ENCODE measurements around the gene KRTAP2-2. TPM values are rescaled to one million over a fixed set of nuclear protein-coding genes. Genes with fewer than 3 reads are reported as not detected.
"Not testable (repeated sequence)": the region's sequence is repeated elsewhere in the genome, so short reads cannot be mapped to it uniquely, and the experiment has no call there.

The KRTAP2-2 gene
- total RNA-seq (not detected in 2 replicates), polyA plus RNA-seq (not detected in 2 replicates), polyA minus RNA-seq (ENCODE audit: low replicate concordance) (not detected in 2 replicates)
- 0.18 TPM in 1 of 2 replicates, not detected in the other for polyA plus RNA-seq (2012)

GRCh38 chr17:41055130-41055529 lies at the start of gene KRTAP2-2:
Gene KRTAP2-2 (minus strand): TSS chr17:41055230. CDS start chr17:41055211, 19 bp downstream.
- H3K4me3 ChIP-seq (replicated peaks in 1 of 4; ENCODE audit: control extremely low read depth in 1 of 4, insufficient read depth in 1 of 4, low read depth in 3 of 4, low read length in 4 of 4); DNase-seq (ENCODE audit: low read depth in 2 of 2); H3K27me3 ChIP-seq (ENCODE audit: control insufficient read depth, insufficient read depth, low read length); H3K4me2 ChIP-seq (ENCODE audit: extremely low read depth, insufficient read depth, low read length); H3K79me2 ChIP-seq (ENCODE audit: control insufficient read depth, insufficient read depth, low read length); H4K20me1 ChIP-seq (ENCODE audit: control insufficient read depth, extremely low read depth, insufficient read depth, low read length); H3K27ac ChIP-seq (ENCODE audit: insufficient read depth, low read length); H2AFZ ChIP-seq (ENCODE audit: low read length); H3K9ac ChIP-seq (ENCODE audit: insufficient read depth, low read length); H3K36me3 ChIP-seq (ENCODE audit: control insufficient read depth, insufficient read depth, low read length); H3K9me3 ChIP-seq (ENCODE audit: control insufficient read depth, insufficient read depth, low read depth, low read length): not testable (repeated sequence)
- H3K4me1 ChIP-seq (ENCODE audit: control insufficient read depth, extremely low read depth, insufficient read depth, low read length): peaks cover 15% of the 10 kb centered on the region

GRCh38 chr17:41104386-41105038 lies 49.5 kb upstream of the KRTAP2-2 start:
- not testable (repeated sequence) for H3K36me3 ChIP-seq (ENCODE audit: control insufficient read depth, insufficient read depth, low read length); H3K4me2 ChIP-seq (ENCODE audit: extremely low read depth, insufficient read depth, low read length); H3K4me1 ChIP-seq (ENCODE audit: control insufficient read depth, extremely low read depth, insufficient read depth, low read length); H3K27me3 ChIP-seq (ENCODE audit: control insufficient read depth, insufficient read depth, low read length); H3K9ac ChIP-seq (ENCODE audit: insufficient read depth, low read length); H3K79me2 ChIP-seq (ENCODE audit: control insufficient read depth, insufficient read depth, low read length); H3K27ac ChIP-seq (ENCODE audit: insufficient read depth, low read length); H4K20me1 ChIP-seq (ENCODE audit: control insufficient read depth, extremely low read depth, insufficient read depth, low read length); H3K4me3 ChIP-seq (replicated peaks in 1 of 4; ENCODE audit: control extremely low read depth in 1 of 4, insufficient read depth in 1 of 4, low read depth in 3 of 4, low read length in 4 of 4); H2AFZ ChIP-seq (ENCODE audit: low read length); H3K9me3 ChIP-seq (ENCODE audit: control insufficient read depth, insufficient read depth, low read depth, low read length)
- peak in 1 of 2 donors; percentile 63 for DNase-seq (ENCODE audit: low read depth in 2 of 2)

GRCh38 chr17:41103896-41104295 lies 48.9 kb upstream of the KRTAP2-2 start:
- DNase-seq (ENCODE audit: low read depth in 2 of 2): peak in 1 of 2 donors; percentile 21

More at GRCh38 chr17:41103896-41104295, 48.9 kb upstream of the KRTAP2-2 start:
- Histone ChIP-seq H3K4me1 (ENCODE audit: control insufficient read depth, extremely low read depth, insufficient read depth, low read length) (peaks cover 3% of the 10 kb centered on the region), H3K27ac (ENCODE audit: insufficient read depth, low read length) (no peak overlapping the region), H3K9ac (ENCODE audit: insufficient read depth, low read length) (no peak overlapping the region), H3K4me3 (replicated peaks in 1 of 4; ENCODE audit: control extremely low read depth in 1 of 4, insufficient read depth in 1 of 4, low read depth in 3 of 4, low read length in 4 of 4) (no peak overlapping the region), H2AFZ (ENCODE audit: low read length) (no peak overlapping the region), H3K36me3 (ENCODE audit: control insufficient read depth, insufficient read depth, low read length) (no peaks in the 10 kb centered on the region), H3K79me2 (ENCODE audit: control insufficient read depth, insufficient read depth, low read length) (no peaks in the 10 kb centered on the region), H3K27me3 (ENCODE audit: control insufficient read depth, insufficient read depth, low read length) (no peaks in the 10 kb centered on the region), H3K4me2 (ENCODE audit: extremely low read depth, insufficient read depth, low read length) (no peak overlapping the region), H3K9me3 (ENCODE audit: control insufficient read depth, insufficient read depth, low read depth, low read length) (no peaks in the 10 kb centered on the region), H4K20me1 (ENCODE audit: control insufficient read depth, extremely low read depth, insufficient read depth, low read length) (no peaks in the 10 kb centered on the region)
- TF ChIP-seq, protein P1, sequence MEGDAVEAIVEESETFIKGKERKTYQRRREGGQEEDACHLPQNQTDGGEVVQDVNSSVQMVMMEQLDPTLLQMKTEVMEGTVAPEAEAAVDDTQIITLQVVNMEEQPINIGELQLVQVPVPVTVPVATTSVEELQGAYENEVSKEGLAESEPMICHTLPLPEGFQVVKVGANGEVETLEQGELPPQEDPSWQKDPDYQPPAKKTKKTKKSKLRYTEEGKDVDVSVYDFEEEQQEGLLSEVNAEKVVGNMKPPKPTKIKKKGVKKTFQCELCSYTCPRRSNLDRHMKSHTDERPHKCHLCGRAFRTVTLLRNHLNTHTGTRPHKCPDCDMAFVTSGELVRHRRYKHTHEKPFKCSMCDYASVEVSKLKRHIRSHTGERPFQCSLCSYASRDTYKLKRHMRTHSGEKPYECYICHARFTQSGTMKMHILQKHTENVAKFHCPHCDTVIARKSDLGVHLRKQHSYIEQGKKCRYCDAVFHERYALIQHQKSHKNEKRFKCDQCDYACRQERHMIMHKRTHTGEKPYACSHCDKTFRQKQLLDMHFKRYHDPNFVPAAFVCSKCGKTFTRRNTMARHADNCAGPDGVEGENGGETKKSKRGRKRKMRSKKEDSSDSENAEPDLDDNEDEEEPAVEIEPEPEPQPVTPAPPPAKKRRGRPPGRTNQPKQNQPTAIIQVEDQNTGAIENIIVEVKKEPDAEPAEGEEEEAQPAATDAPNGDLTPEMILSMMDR (conservative IDR thresholded peaks at IDR 0.05 in 1 of 2, IDR thresholded peaks at IDR 0.05 in 1 of 2; ENCODE audit: low read depth in 1 of 2, low read length in 2 of 2): no peak
- no peak for TF ChIP-seq EZH2 (IDR thresholded peaks at IDR 0.05; ENCODE audit: low read length, missing control alignments)
